ENCODE data around the gene SANBR. TPM values are rescaled to one million over a fixed set of nuclear protein-coding genes. Genes with fewer than 3 reads are reported as not detected.

Gene SANBR
- total and polyA plus RNA-seq, 2 donors (not counting 3 experiments of a cell fraction or from before 2014, with no cell fraction given) = 5.7 to 22.9 TPM

DNA sequence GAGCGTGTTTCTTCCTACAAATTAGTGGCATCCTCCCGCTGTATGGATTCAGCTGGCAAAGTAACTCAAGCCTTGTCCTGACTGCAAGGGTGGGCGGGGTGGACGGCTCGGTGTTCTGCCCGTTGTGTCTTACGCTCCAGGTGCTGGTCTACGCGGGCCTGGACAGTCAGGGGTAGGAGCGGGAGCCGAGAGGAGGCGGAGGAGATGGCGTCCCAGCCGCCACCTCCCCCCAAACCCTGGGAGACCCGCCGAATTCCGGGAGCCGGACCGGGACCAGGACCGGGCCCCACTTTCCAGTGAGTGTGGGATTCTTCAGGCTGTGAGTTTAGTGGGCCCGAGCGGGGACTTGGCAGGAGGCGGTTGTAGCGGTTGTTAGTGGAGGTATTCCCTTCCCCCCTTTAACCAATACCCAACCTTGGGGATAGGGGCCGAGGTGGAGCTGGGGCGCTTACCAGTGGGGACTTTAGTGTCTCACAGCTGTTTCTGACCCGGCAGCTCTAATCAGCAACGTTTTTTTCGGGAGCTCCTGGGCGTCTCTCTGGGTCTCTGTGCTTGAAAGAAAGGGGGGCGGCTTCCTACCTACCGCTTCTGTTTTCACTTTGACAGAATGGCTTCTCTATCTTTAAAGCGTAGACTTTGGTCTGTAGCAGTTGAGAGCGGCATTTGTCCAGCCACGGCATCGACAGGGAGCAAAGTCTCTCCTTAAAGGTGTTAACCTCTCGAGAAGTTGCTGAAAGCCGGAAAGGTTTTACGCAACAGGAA lies 47.9 kb upstream of the SANBR start, which contains the start of the genes PEX13 and PUS10:
Gene PEX13 (plus strand): TSS at position 165 of the 762 bp plus-strand sequence. CDS start 40 bp downstream, at position 205.
Gene PUS10 (minus strand): TSS at position 700 of the 762 bp plus-strand sequence. CDS start 6,365 bp downstream, outside the sequence.
- Histone ChIP-seq H2AFZ (ENCODE audit: low read depth, low read length) (peak within 1 kb of the TSS; percentile 97), H3K27me3 (ENCODE audit: control insufficient read depth in 2 of 2, insufficient read depth in 2 of 2, low read length in 2 of 2) (no peaks in the 10 kb centered on the region), H3K9ac (replicated peaks; ENCODE audit: extremely low read depth, insufficient read depth, low read length) (peak within 1 kb of the TSS; percentile 69), H3K79me2 (ENCODE audit: control insufficient read depth, insufficient read depth, low read length) (peaks cover 51% of the 10 kb centered on the region), H3K4me3 (replicated peaks in 1 of 3; ENCODE audit: insufficient read depth in 1 of 3, low read depth in 1 of 3, low read length in 3 of 3) (peak within 1 kb of the TSS; percentile 73 to 98 (median 94)), H3K9me3 (replicated peaks; ENCODE audit: control insufficient read depth, insufficient read depth, low read length) (no peaks in the 10 kb centered on the region), H3K9me1 (replicated peaks; ENCODE audit: control insufficient read depth, extremely low read depth, insufficient read depth, low read length) (no peaks in the 10 kb centered on the region), H3K4me2 (ENCODE audit: insufficient read depth, low read length) (peak within 1 kb of the TSS; percentile 93), H3K4me1 (ENCODE audit: control insufficient read depth, extremely low read depth, insufficient read depth, low read length) (peaks cover 19% of the 10 kb centered on the region), H4K20me1 (replicated peaks; ENCODE audit: control insufficient read depth, extremely low read depth, insufficient read depth, low read length) (no peaks in the 10 kb centered on the region), H3K27ac (ENCODE audit: insufficient read depth, low read depth, low read length) (peak within 1 kb of the TSS; percentile 67), H3K36me3 (ENCODE audit: control insufficient read depth in 2 of 2, extremely low read depth in 1 of 2, insufficient read depth in 2 of 2, low read length in 2 of 2) (no peaks in the 10 kb centered on the region)
- ChIA-PET POLR2A (no interaction called here), CTCF (no interaction called here)
- TF ChIP-seq POLR2AphosphoS5 (IDR thresholded peaks at IDR 0.05; ENCODE audit: insufficient read depth, low read depth, low read length) (peak; percentile 29), EZH2 (IDR thresholded peaks at IDR 0.05; ENCODE audit: borderline replicate concordance, low read depth, low read length, severe bottlenecking) (no peak)
- intact Hi-C loops (cut with micrococcal nuclease) (loop anchor here (1.0 to 5.0 kb wide), 3 partner anchors 48 to 160 kb away; partner anchors contain the start of genes REL and SANBR), dilution Hi-C loops (cut with MboI; ENCODE audit: extremely low pct_ligation_motif_present, low sequenced_read_pairs) (no loop called here)
- DNase-seq (ENCODE audit: low read depth, low spot score) = peak; percentile 89
- BruUV-seq (replicated peaks) = no TSS peak
- FAIRE-seq = no peak

- peaks cover 0 to 1% of the 10 kb centered on the region in 2 experiments for H3K36me3 ChIP-seq (ENCODE audit: control insufficient read depth in 2 of 2, extremely low read depth in 1 of 2, insufficient read depth in 2 of 2, low read length in 2 of 2)
- H3K27ac ChIP-seq (ENCODE audit: insufficient read depth, low read depth, low read length) = peak overlapping the region; percentile 67
- peak overlapping the region; percentile 85 for H3K4me2 ChIP-seq (ENCODE audit: insufficient read depth, low read length)
- no peaks in the 10 kb centered on the region for H3K27me3 ChIP-seq (ENCODE audit: control insufficient read depth in 2 of 2, insufficient read depth in 2 of 2, low read length in 2 of 2)
- no peaks in the 10 kb centered on the region for H3K9me1 ChIP-seq (replicated peaks; ENCODE audit: control insufficient read depth, extremely low read depth, insufficient read depth, low read length)
- peak overlapping the region; percentile 73 to 98 (median 94) for H3K4me3 ChIP-seq (replicated peaks in 1 of 3; ENCODE audit: insufficient read depth in 1 of 3, low read depth in 1 of 3, low read length in 3 of 3)
- ChIA-PET POLR2A (no interaction called here), CTCF (no interaction called here)
- intact Hi-C loops (cut with micrococcal nuclease) = loop anchor here (1.0 to 5.0 kb wide), 2 partner anchors 47 to 136 kb away; partner anchors contain the start of genes REL and SANBR
- peaks cover 53% of the 10 kb centered on the region for H3K79me2 ChIP-seq (ENCODE audit: control insufficient read depth, insufficient read depth, low read length)
- peak overlapping the region; percentile 97 for H2AFZ ChIP-seq (ENCODE audit: low read depth, low read length)
- H4K20me1 ChIP-seq (replicated peaks; ENCODE audit: control insufficient read depth, extremely low read depth, insufficient read depth, low read length) = no peaks in the 10 kb centered on the region
- TF ChIP-seq GATA2 (IDR thresholded peaks at IDR 0.05; ENCODE audit: insufficient read depth, insufficient read length, low read depth, low read length) (no peak), JUN (IDR thresholded peaks at IDR 0.05; ENCODE audit: borderline replicate concordance, insufficient read depth, insufficient read length, low read depth) (no peak)
- dilution Hi-C loops (cut with MboI; ENCODE audit: extremely low pct_ligation_motif_present, low sequenced_read_pairs) = no loop called here
- peaks cover 19% of the 10 kb centered on the region for H3K4me1 ChIP-seq (ENCODE audit: control insufficient read depth, extremely low read depth, insufficient read depth, low read length)
- DNase-seq (ENCODE audit: low read depth, low spot score) = no peak
- FAIRE-seq = peak; percentile 85
- H3K9me3 ChIP-seq (replicated peaks; ENCODE audit: control insufficient read depth, insufficient read depth, low read length) = no peaks in the 10 kb centered on the region
- H3K9ac ChIP-seq (replicated peaks; ENCODE audit: extremely low read depth, insufficient read depth, low read length) = peak overlapping the region; percentile 69
- BruUV-seq (replicated peaks) = TSS peak; percentile 44
These were observed 47.3 kb upstream of the SANBR start for GRCh38 chr2:61018318-61018755.

Measured in endothelial cell of umbilical vein (primary cell).